G401 (cell line): Measurements from ENCODE around the gene PLAC8. TPM values are rescaled to one million over a fixed set of nuclear protein-coding genes. Genes with fewer than 3 reads are reported as not detected.
"Not testable (repeated sequence)": the region's sequence is repeated elsewhere in the genome, so short reads cannot be mapped to it uniquely, and the experiment has no call there.

ENCODE experiments used
- DNase-seq: peaks from one replicate; pipeline ENCODE4 v3.0.0-alpha.2; 2015; ENCODE audit warnings: low spot score
- in situ Hi-C: cut with HindIII; loops from 2 replicates; pipeline ENCODE4 v1.10.0; 2016; ENCODE audit warnings: low sequenced_read_pairs, mixed read lengths
- total RNA-seq: library from RNA; depleted of rRNA; stranded (reverse); fragments of >200 nt; shearing (Covaris generic); gene quantifications from 2 replicates; pipeline ENCODE4 v1.2.3, GENCODE V29; 2014; rRNA removed

Gene PLAC8
- total RNA-seq = 74.0 and 106 TPM in 2 replicates

- in situ Hi-C loops = no loop called here
- DNase-seq = peak; percentile 11
These were observed at the start of gene PLAC8 for GRCh38 chr4:83114576-83114975. TSS of gene PLAC8 (minus strand) at chr4:83114729. CDS start at chr4:83107921, 6,808 bp downstream.

GRCh38 chr4:83153417-83153816 lies 38.9 kb upstream of the PLAC8 start:
- in situ Hi-C loops = no loop called here
- DNase-seq = no peak

GRCh38 chr4:83152746-83153145 lies 38.2 kb upstream of the PLAC8 start:
- DNase-seq = no peak
- in situ Hi-C loops = no loop called here

GRCh38 chr4:83151651-83152050 lies 37.1 kb upstream of the PLAC8 start:
- in situ Hi-C loops = no loop called here
- DNase-seq = no peak

- in situ Hi-C loops = no loop called here
- DNase-seq = no peak
These were observed 36.3 kb upstream of the PLAC8 start for GRCh38 chr4:83150653-83151330.

GRCh38 chr4:83149865-83150652 lies 35.5 kb upstream of the PLAC8 start:
- DNase-seq = no peak
- in situ Hi-C loops = no loop called here

- no peak for DNase-seq
- in situ Hi-C loops = no loop called here
These were observed 32.3 kb upstream of the PLAC8 start for GRCh38 chr4:83146841-83147240.

GRCh38 chr4:83145776-83146175 lies 31.2 kb upstream of the PLAC8 start:
- DNase-seq, in situ Hi-C loops: not testable (repeated sequence)

GRCh38 chr4:83139514-83140156 lies 25.1 kb upstream of the PLAC8 start:
- no peak for DNase-seq
- in situ Hi-C loops = no loop called here

GRCh38 chr4:83138946-83139345 lies 24.4 kb upstream of the PLAC8 start:
- DNase-seq = no peak
- in situ Hi-C loops = no loop called here

- DNase-seq = no peak
- in situ Hi-C loops = no loop called here
These were observed 17.5 kb upstream of the PLAC8 start for GRCh38 chr4:83132065-83132464.

GRCh38 chr4:83129264-83129663 lies 14.7 kb upstream of the PLAC8 start:
- no peak for DNase-seq
- in situ Hi-C loops = no loop called here

- no peak for DNase-seq
- in situ Hi-C loops = no loop called here
These were observed 13.9 kb upstream of the PLAC8 start for GRCh38 chr4:83128240-83128929.

- DNase-seq = no peak
- in situ Hi-C loops = no loop called here
These were observed 11.2 kb upstream of the PLAC8 start for GRCh38 chr4:83125738-83126141.

GRCh38 chr4:83124111-83124780 lies 9.7 kb upstream of the PLAC8 start:
- no peak for DNase-seq
- in situ Hi-C loops = no loop called here

- in situ Hi-C loops = no loop called here
- no peak for DNase-seq
These were observed 6.7 kb upstream of the PLAC8 start for GRCh38 chr4:83121246-83121645.

- in situ Hi-C loops = no loop called here
- no peak for DNase-seq
These were observed 4.3 kb upstream of the PLAC8 start for GRCh38 chr4:83118869-83119268.

GRCh38 chr4:83115656-83116285 lies 1.2 kb upstream of the PLAC8 start:
- in situ Hi-C loops = no loop called here
- DNase-seq = no peak

GRCh38 chr4:83115000-83115399 lies 471 bp upstream of the PLAC8 start:
- in situ Hi-C loops = no loop called here
- DNase-seq = no peak
